NCI-H1092 (cell line): ENCODE data around the gene POFUT2.

ENCODE experiments used
- DNase-seq: peaks from one replicate; lab custom pipeline; 2025; lab: John Stamatoyannopoulos, UW

Gene POFUT2

GRCh38 chr21:45248301-45248892 lies 39.3 kb downstream of the POFUT2 start:
- no peak for DNase-seq

DNA sequence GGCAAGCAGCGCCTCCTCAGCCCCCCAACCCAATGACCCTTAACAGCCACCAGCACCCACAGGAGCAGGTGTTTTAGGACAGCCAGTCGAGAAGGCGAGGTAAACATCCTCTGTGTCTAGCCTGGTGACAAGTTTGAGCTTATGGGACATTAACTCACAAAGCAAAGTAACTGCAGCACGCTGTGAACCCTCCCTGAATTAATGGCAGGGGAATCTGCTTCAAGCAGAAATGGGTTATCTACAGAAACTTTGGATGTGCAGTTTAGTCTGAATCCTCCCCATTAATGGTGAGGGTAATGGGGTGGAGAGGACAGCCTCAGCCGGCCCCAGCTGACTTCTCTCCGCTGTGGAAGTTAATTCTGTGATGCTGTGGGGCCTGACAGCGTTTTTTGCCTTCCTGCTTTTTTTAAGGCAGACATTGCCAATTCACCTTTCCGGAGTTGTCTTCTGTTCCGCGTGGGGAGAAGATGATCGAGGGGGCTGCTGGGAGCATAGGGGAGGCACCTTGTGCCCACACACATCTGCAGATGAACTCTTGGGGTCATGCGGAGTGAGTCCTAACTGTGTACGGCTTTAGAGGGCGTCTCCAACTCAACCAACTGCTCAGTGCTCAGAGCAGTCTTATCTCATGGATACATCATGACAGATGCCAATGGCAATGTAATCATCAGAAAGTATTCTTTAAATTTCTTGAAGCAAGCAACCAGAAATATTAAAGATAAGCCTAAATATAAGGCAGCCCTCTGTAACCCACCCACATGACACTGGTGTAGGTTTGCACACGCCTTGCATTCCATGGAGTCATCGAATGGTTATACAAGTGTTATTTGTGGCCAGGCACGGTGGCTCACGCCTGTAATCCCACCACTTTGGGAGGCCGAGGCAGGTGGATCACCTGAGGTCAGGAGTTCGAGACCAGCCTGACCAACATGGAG lies 41.0 kb downstream of the POFUT2 start:
- DNase-seq, result no peak

GRCh38 chr21:45244799-45245340 lies 42.8 kb downstream of the POFUT2 start:
- no peak for DNase-seq

GRCh38 chr21:45243603-45244002 lies 44.1 kb downstream of the POFUT2 start:
- DNase-seq, result no peak

GRCh38 chr21:45241357-45241756 lies 46.3 kb downstream of the POFUT2 start:
- no peak for DNase-seq

GRCh38 chr21:45237401-45237800 lies 50.3 kb downstream of the POFUT2 start:
- no peak for DNase-seq

DNA sequence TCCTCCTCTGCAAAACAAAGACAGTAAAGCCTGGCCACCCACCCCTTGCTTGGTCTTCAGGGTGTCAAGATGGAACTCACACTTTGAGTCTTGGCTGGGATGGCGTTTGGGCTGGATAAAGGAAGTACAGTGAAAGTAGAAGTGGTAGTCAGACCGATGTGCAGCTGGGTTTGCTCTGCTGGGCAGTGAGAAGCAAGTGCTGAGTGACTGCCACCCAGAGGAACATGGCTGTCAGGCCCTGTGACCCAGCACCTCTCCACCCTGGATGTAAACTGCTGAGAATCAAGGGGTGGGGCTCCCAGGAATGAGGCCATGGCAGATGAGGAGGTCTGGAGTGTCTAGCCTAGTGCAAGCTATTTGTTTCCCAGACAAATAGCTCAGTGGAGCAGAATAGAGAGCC lies 51.2 kb downstream of the POFUT2 start:
- DNase-seq, result no peak

DNA sequence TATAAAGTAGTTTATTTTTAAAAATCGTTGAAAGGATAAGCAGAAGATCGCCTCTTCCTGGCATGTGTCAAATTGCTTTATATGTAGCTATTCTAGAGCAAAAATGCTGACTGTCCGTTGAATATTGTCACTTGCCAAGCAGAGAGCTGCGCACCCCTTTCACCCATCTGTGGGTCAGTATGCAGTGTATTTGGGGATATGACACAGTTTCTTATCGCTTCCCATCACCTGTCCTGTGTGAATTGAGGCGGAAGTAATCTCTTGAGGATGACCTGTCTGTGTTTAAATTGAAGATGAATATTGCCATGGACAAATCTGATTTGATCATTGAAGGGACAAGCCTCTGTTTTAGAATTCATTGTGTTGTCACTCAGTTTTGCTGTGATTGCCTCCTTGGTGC lies 52.2 kb downstream of the POFUT2 start:
- no peak for DNase-seq

GRCh38 chr21:45234965-45235364 lies 52.7 kb downstream of the POFUT2 start:
- no peak for DNase-seq

- DNase-seq, result no peak
Observed at GRCh38 chr21:45234127-45234526, 53.6 kb downstream of the POFUT2 start.

DNA sequence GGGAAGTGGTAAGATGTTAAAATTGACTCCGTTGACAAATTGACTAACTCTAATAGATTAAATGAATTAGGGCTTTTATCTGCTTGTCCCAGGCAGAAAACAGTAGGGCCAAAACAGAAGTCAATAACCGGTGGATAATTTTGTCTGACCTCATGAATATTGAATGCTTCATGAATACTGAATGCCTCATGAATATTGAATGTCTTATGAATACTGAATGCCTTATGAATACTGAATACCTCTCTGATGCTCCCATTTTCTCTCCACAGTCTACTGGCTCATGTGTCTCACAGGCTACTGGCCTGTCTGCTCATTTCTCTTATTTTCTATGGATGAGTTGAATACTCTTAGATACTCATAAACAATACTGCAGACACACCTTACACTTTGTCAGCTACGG lies 56.0 kb downstream of the POFUT2 start:
- DNase-seq, result no peak

GRCh38 chr21:45228656-45229240 lies 58.9 kb downstream of the POFUT2 start:
- DNase-seq, result no peak

GRCh38 chr21:45228171-45228641 lies 59.5 kb downstream of the POFUT2 start:
- DNase-seq, result no peak

GRCh38 chr21:45227735-45228134 lies 60.0 kb downstream of the POFUT2 start:
- no peak for DNase-seq

- no peak for DNase-seq
Observed at GRCh38 chr21:45226540-45227326, 61.0 kb downstream of the POFUT2 start.

- no peak for DNase-seq
Observed at GRCh38 chr21:45225741-45226327, 61.9 kb downstream of the POFUT2 start.

- DNase-seq, result no peak
Observed at GRCh38 chr21:45225041-45225740, 62.5 kb downstream of the POFUT2 start.

DNA sequence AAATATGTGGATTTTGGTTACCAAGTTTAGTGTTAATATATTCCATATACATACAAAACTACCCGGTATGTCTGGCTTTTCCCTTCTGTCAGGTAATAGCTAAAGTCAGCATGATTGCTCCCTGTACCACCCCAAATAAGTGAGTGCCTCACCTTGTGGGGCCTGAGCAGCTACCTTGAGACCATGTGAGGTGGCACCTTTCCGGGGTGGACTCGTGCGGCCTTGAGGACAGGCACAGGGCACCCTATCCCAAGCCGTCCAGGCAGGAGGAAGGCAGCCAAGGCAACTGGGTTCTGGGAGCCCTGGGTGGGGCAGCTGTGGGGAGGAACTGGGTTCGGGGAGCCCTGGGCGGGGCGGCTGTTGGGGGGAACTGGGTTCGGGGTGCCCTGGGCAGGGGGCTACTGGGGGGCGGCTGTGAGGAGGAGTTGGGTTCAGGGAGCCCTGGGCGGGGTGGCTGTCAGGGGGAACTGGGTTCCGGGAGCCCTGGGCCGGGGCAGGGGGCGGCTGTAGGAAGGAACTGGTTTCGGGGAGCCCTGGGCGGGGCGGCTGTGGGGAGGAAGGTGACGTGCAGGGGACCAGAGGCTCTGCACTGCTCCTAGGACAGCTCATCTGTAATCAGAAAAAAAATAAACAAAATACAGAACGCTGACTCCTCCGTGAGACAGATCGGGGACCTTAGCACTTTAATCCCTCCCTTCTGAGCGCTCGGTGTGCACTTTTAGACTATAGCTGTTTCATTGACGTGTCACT lies 63.3 kb downstream of the POFUT2 start:
- DNase-seq, result no peak

DNA sequence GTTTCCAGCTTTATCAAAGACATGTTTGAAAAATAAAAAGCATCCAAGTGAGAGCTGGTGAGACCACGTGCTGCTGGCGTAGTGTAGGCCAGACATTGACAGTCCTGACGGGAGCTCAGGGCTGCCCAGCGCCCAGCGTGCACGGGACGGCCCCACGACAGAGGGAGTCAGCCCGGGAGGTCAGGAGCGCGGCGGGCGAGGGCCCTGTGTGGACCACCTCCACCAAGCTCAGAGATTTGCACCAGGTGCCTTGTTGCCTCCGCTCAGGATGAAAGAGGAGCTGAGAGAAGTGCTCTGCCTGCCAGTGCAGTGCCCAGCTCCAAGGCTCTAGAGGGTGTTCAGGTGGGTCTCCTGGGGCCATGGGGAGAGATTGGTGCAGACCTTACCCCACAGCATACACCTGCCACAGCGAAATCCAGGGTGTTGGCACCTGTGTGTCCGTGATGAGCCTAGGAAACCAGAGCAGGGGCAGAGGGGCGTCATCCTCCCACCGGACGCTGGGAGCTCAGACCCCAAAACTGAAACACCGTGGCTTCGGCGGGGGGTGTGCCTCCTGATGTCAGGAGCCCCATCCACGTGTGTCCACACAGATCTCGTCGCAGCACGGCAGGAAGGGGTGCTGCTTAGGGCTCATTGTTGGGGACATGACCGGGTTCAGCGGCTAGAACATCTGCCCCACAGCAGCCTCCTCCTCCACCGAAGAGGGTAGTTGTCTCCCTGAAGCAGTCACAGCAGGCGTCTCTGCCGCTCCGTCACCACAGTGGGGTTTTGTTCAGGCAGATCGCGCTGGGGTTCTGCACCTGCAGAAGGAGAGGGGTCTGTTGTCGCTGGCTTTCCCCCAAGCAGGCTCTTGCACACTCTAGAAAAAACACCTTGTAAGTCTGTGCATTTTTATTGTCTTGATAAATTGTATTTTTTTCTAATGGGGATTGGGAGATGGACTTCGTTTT lies 64.2 kb downstream of the POFUT2 start:
- no peak for DNase-seq
